T-helper 1 cell treated with Interleukin-12 subunit alpha and Interleukin-12 subunit beta and Interleukin-4 antibody, amounts not matched to agents 30 μg/mL and 1 μg/mL, for 36 hours (primary cell): ENCODE data around the gene LCN2.
A peak's percentile ranks its signal among the peaks of the same experiment; 100 is the strongest.

Experiments used
- H3K27ac Mint-ChIP-seq: one replicate; pipeline ENCODE4 v1.8.0; 2021; ENCODE audit warnings: mild to moderate bottlenecking, mixed read lengths
- H3K27me3 Mint-ChIP-seq: one replicate; pipeline ENCODE4 v1.8.0; 2021; ENCODE audit warnings: low read depth, mixed read lengths
- H3K36me3 Mint-ChIP-seq: one replicate; pipeline ENCODE4 v1.8.0; 2021; ENCODE audit warnings: low read depth, mixed read lengths
- H3K4me1 Mint-ChIP-seq: one replicate; pipeline ENCODE4 v1.8.0; 2021; ENCODE audit warnings: low read depth, mixed read lengths
- H3K4me3 Mint-ChIP-seq: one replicate; pipeline ENCODE4 v1.8.0; 2021; ENCODE audit warnings: mild to moderate bottlenecking, moderate library complexity, mixed read lengths
- H3K9me3 Mint-ChIP-seq: one replicate; pipeline ENCODE4 v1.8.0; 2021; ENCODE audit warnings: mixed read lengths

LCN2 gene

DNA sequence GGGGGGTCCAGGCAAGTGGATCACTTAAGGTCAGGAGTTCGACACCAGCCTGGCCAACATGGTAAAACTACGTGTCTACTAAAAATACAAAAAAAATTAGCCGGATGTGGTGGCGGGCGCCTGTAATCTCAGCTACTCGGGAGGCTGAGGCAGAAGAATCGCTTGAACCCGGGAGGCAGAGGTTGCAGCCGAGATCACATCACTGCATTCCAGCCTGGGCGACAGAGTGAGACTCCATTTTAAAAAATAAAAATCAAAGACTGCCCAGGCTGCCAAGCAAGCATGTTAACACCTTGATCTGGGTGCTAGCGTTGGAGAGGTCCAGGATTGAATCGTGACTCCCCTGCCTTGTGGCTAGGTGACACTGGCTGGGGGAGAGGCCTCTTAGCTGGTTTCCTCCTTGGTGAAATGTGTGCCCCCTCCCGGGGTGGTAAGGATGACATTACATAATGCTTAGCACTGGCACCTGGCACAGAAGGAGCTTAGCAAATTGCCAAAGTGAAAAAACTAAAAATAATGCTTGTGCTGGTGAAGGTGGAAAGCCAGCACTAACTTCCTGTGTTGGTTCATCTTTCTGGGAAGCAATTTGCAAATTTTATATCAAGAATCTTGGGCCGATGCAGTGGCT lies 44.3 kb downstream of the LCN2 start:
- Mint-ChIP-seq H3K4me1 (peaks cover 20% of the 10 kb centered on the region), H3K9me3 (no peaks in the 10 kb centered on the region), H3K27ac (no peak overlapping the region), H3K27me3 (peaks cover 5% of the 10 kb centered on the region), H3K36me3 (peaks cover 14% of the 10 kb centered on the region), H3K4me3 (peak overlapping the region; percentile 21)

DNA sequence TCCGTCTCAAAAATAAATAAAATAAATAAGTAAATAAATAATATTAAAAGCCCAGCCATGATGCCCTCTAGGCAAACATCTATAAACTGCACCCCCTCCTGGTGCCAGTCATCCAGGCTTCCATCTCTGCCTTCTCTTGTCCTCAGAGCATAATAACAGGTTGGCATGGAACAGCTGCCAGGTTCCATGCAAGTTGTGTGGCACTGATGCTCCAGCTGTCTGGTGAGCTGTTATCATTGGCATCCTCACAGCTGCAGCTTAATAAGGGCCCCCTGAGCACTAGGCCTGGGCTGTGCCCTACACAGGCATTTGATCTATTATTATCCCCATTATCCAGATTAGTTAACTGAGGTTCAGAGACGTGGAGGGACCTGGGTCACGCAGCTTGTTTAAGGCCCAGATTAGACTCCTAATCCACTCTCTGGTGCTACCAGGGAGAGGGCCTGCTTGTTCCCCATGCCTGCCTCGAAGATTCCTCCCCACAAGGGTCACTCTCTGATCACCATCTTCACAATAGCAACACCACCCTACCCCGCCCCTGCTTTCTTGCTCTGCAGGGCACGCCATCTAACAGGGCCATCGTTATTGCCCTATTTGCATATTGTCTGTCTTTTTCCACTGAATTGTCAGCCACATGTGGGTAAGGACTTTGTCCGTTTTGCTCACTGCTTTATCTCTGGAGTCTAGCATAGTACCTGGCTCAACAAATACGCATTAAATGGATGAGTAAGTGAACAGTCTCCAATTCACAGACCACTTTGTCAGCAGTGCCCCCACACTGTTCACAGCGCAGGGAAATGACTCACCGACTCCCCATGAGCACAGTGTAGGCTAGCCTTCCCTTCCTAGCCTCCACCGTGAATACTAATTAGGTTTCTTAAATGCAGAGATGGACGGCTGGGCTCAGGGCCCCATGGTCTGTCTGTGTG lies 52.5 kb downstream of the LCN2 start:
- no peaks in the 10 kb centered on the region for H3K36me3 Mint-ChIP-seq
- H3K9me3 Mint-ChIP-seq, result no peaks in the 10 kb centered on the region
- H3K27ac Mint-ChIP-seq, result no peak overlapping the region
- H3K27me3 Mint-ChIP-seq, result peaks cover 31% of the 10 kb centered on the region
- H3K4me3 Mint-ChIP-seq, result no peak overlapping the region
- peaks cover 10% of the 10 kb centered on the region for H3K4me1 Mint-ChIP-seq

DNA sequence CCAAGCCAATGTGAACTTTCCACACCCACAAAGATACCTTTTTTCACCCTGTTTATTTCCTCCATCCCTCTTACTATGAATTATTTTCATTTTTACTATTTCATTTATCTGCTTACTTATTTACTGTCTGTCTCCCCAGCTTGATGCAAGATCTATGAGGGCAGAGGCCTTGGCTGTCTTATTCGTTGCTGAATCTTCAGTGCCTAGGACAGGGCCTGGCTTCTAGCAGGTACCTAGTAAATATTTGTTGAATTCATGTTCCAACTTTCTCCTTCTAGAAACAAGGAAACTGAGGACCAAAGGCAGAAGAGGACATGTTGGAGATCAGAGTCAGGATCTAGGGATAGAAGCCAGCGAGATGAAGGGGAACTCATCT lies 53.4 kb downstream of the LCN2 start:
- H3K9me3 Mint-ChIP-seq, result no peaks in the 10 kb centered on the region
- H3K27ac Mint-ChIP-seq, result peak overlapping the region; percentile 65
- H3K4me3 Mint-ChIP-seq, result peak overlapping the region; percentile 77
- no peaks in the 10 kb centered on the region for H3K36me3 Mint-ChIP-seq
- peaks cover 10% of the 10 kb centered on the region for H3K4me1 Mint-ChIP-seq
- peaks cover 31% of the 10 kb centered on the region for H3K27me3 Mint-ChIP-seq
